HCT116 (cell line): ENCODE results near the gene PCMTD2. TPM values are rescaled to one million over a fixed set of nuclear protein-coding genes. Genes with fewer than 3 reads are reported as not detected.

ENCODE experiments used
- ATAC-seq: fragments of 200-7000 bp; cut with Tn5 transposase; 2 replicates; pipeline ENCODE4 v1.9.1; 2020; ENCODE audit warnings: mild to moderate bottlenecking, moderate library complexity
- BruUV-seq: library from RNA; stranded (reverse); fragments of 400-500 nt; replicated peaks from 2 replicates; lab custom pipeline; 2021; lab: Mats Ljungman, UMichigan
- CTCF ChIA-PET: fragments of 300-600 bp; sonication (Branson Sonifier 250); formaldehyde crosslinking; loops from one replicate; lab custom pipeline; 2021; ENCODE audit warnings: antibody characterized with exemption; lab: Charles Lee
- POLR2A ChIA-PET: fragments of 300-600, 350-600 bp; sonication (Branson Sonifier 250); formaldehyde crosslinking; loops from one replicate; lab custom pipeline; 2021; ENCODE audit warnings: antibody characterized with exemption; lab: Charles Lee
- RAD21 ChIA-PET, 2 experiments: fragments of 300-600 bp; sonication (Branson Sonifier 250); formaldehyde crosslinking; loops; one replicate each; lab custom pipeline; 2023; ENCODE audit warnings: low total read pairs in 2 of 2; ENCODE audit not compliant: uncharacterized antibody in 2 of 2, unreplicated experiment in 2 of 2, low non-redundant PET in 1 of 2; lab: Charles Lee
- DNase-seq: peaks from one replicate; pipeline ENCODE4 v3.0.0-alpha.2; 2010; ENCODE audit warnings: low read depth, low spot score
- H2AFZ ChIP-seq: fragments of 200-600 bp; shearing (Covaris generic), sonication (generic); 2 replicates; pipeline ENCODE4 v1.6.1; 2017; ENCODE audit warnings: low read depth, mixed run types, mixed read lengths, antibody characterized with exemption, low read length; ENCODE audit not compliant: poor library complexity, severe bottlenecking
- H3K27ac ChIP-seq: 2 replicates; pipeline ENCODE4 v1.5.1; 2012; ENCODE audit warnings: low read depth, low read length
- H3K27me3 ChIP-seq: fragments of 200-600 bp; sonication (generic); 2 replicates; pipeline ENCODE4 v1.6.1; 2016; ENCODE audit warnings: mixed run types, low read length, mixed read lengths; ENCODE audit not compliant: insufficient read depth
- H3K36me3 ChIP-seq, 2 experiments: fragments of 200-500 bp in 1 of 2; fragments of 200-600 bp in 1 of 2; sonication (Bioruptor generic) in 1 of 2; sonication (generic) in 1 of 2; 2 replicates each; pipeline versions ENCODE4 v1.5.1 to v1.6.1; 2014 to 2016; ENCODE audit warnings: low read length in 2 of 2, inconsistent platforms in 1 of 2, mixed read lengths in 1 of 2, mixed run types in 1 of 2; ENCODE audit not compliant: insufficient read depth in 2 of 2, control insufficient read depth in 1 of 2
- H3K4me1 ChIP-seq, 2 experiments: fragments of 200-600 bp in 1 of 2; sonication (generic) in 1 of 2; 2 replicates each; pipeline versions ENCODE4 v1.5.1 to v1.6.1; 2012 to 2017; ENCODE audit warnings: low read length in 2 of 2, inconsistent platforms in 1 of 2, mild to moderate bottlenecking in 1 of 2, mixed read lengths in 1 of 2, mixed run types in 1 of 2, moderate library complexity in 1 of 2; ENCODE audit not compliant: insufficient read depth in 2 of 2, control insufficient read depth in 1 of 2
- H3K4me2 ChIP-seq: fragments of 200-600 bp; sonication (generic); 2 replicates; pipeline ENCODE4 v1.6.1; 2017; ENCODE audit warnings: mixed run types, low read length, mixed read lengths
- H3K4me3 ChIP-seq, 2 experiments: fragments of 200-600 bp in 1 of 2; sonication (generic) in 1 of 2; replicated peaks in 1 of 2; 2 replicates each; pipeline ENCODE4 v1.5.1; 2011 to 2016; ENCODE audit warnings: low read length in 2 of 2, control low read depth in 1 of 2, low read depth in 1 of 2, mild to moderate bottlenecking in 1 of 2, mixed read lengths in 1 of 2, mixed run types in 1 of 2
- H3K79me2 ChIP-seq: fragments of 200-600 bp; sonication (generic); 2 replicates; pipeline ENCODE4 v1.6.1; 2017; ENCODE audit warnings: mild to moderate bottlenecking, mixed run types, low read length, moderate library complexity, mixed read lengths; ENCODE audit not compliant: insufficient read depth
- H3K9ac ChIP-seq: fragments of 200-600 bp; sonication (generic); 2 replicates; pipeline ENCODE4 v1.6.1; 2016; ENCODE audit warnings: low read length, mixed read lengths
- H3K9me2 ChIP-seq: fragments of 200-600 bp; sonication (generic), shearing (Covaris generic); 2 replicates; pipeline ENCODE4 v1.6.1; 2017; ENCODE audit warnings: mixed run types, mild to moderate bottlenecking, moderate library complexity; ENCODE audit not compliant: insufficient read depth
- H3K9me3 ChIP-seq, 2 experiments: fragments of 200-500 bp in 1 of 2; fragments of 200-600 bp in 1 of 2; sonication (Bioruptor generic) in 1 of 2; sonication (generic) in 1 of 2; 2 replicates each; pipeline ENCODE4 v1.6.1; 2014 to 2017; ENCODE audit warnings: low read length in 2 of 2, mixed read lengths in 2 of 2, inconsistent platforms in 1 of 2, low read depth in 1 of 2, mild to moderate bottlenecking in 1 of 2, mixed run types in 1 of 2, moderate library complexity in 1 of 2; ENCODE audit not compliant: control insufficient read depth in 1 of 2, insufficient read depth in 1 of 2
- H4K20me1 ChIP-seq: fragments of 200-600 bp; sonication (generic), shearing (Covaris generic); 2 replicates; pipeline ENCODE4 v1.6.1; 2017; ENCODE audit warnings: mixed run types, mild to moderate bottlenecking, moderate library complexity; ENCODE audit not compliant: insufficient read depth
- ATF3 ChIP-seq: IDR thresholded peaks from 2 replicates; pipeline ENCODE4 v1.6.1; 2012
- CBX3 ChIP-seq: IDR thresholded peaks from 2 replicates; pipeline ENCODE4 v1.6.1; 2012; ENCODE audit warnings: low read depth
- CTCF ChIP-seq, 3 experiments: fragments of 200-600 bp in 1 of 3; sonication (generic) in 1 of 3; IDR thresholded peaks in 2 of 3; conservative IDR thresholded peaks in 1 of 3; 2 replicates each; pipeline ENCODE4 v1.5.1; 2012 to 2017; ENCODE audit warnings: low read depth in 2 of 3, low read length in 2 of 3, antibody characterized with exemption in 1 of 3, borderline replicate concordance in 1 of 3, control low read depth in 1 of 3, mild to moderate bottlenecking in 1 of 3, mixed read lengths in 1 of 3, mixed run types in 1 of 3, moderate library complexity in 1 of 3; ENCODE audit not compliant: insufficient read depth in 1 of 3
- EGR1 ChIP-seq: IDR thresholded peaks from 2 replicates; pipeline ENCODE4 v1.6.1; 2012; ENCODE audit warnings: low read depth
- EZH2 ChIP-seq: fragments of 200-600 bp; sonication (generic); IDR thresholded peaks from 2 replicates; pipeline ENCODE4 v1.6.1; 2017; ENCODE audit warnings: antibody characterized with exemption, mixed run types
- EZH2phosphoT487 ChIP-seq: fragments of 200-600 bp; IDR thresholded peaks from 2 replicates; pipeline ENCODE4 v1.6.1; 2018; ENCODE audit warnings: antibody characterized with exemption, borderline replicate concordance
- FOSL1 ChIP-seq: IDR thresholded peaks from 2 replicates; pipeline ENCODE4 v1.6.1; 2012; ENCODE audit warnings: low read depth
- JUND ChIP-seq: IDR thresholded peaks from 2 replicates; pipeline ENCODE4 v1.6.1; 2012
- MAX ChIP-seq: IDR thresholded peaks from 2 replicates; pipeline ENCODE4 v1.6.1; 2012
- POLR2A ChIP-seq: IDR thresholded peaks from 2 replicates; pipeline ENCODE4 v1.7.0; 2011; ENCODE audit warnings: borderline replicate concordance; ENCODE audit not compliant: insufficient read depth, insufficient read length; ENCODE audit errors: extremely low read depth
- RAD21 ChIP-seq: IDR thresholded peaks from 2 replicates; pipeline ENCODE4 v1.6.1; 2012; ENCODE audit warnings: low read depth, mild to moderate bottlenecking
- SP1 ChIP-seq: IDR thresholded peaks from 2 replicates; pipeline ENCODE4 v1.6.1; 2012; ENCODE audit warnings: low read depth
- SRF ChIP-seq: IDR thresholded peaks from 2 replicates; pipeline ENCODE4 v1.6.1; 2012; ENCODE audit warnings: low read depth
- TCF7L2 ChIP-seq: IDR thresholded peaks from 2 replicates; pipeline ENCODE4 v1.7.0; 2011; ENCODE audit warnings: borderline replicate concordance, inconsistent platforms; ENCODE audit not compliant: insufficient read depth, insufficient read length; ENCODE audit errors: extremely low read depth
- ZFX ChIP-seq: fragments of 450-650 bp; IDR thresholded peaks from 2 replicates; pipeline ENCODE4 v1.6.1; 2017
- intact Hi-C: fragments of 100-400 bp; cut with micrococcal nuclease; formaldehyde crosslinking; loops from 2 replicates; pipeline ENCODE4 v1.10.0; 2022
- total RNA-seq: library from RNA; stranded (reverse); gene quantifications from one replicate; pipeline ENCODE4 v1.2.1, GENCODE V29; 2021; ENCODE audit not compliant: unreplicated experiment
- TF ChIP-seq, protein P1 (sequence below): IDR thresholded peaks from 2 replicates; pipeline ENCODE4 v1.6.1; 2011; ENCODE audit warnings: mild to moderate bottlenecking, low read length, moderate library complexity; ENCODE audit not compliant: insufficient replicate concordance; ENCODE audit errors: extremely low read depth

PCMTD2 gene
- total RNA-seq, 1 experiment from 2014 or later: 44.7 TPM

GRCh38 chr20:64253000-64253383, 2.6 kb upstream of the PCMTD2 start:
- H3K27ac ChIP-seq: no peak overlapping the region
- no peak overlapping the region for H2AFZ ChIP-seq
- BruUV-seq: no TSS peak
- H3K4me3 ChIP-seq: no peak overlapping the region
- H4K20me1 ChIP-seq: no peaks in the 10 kb centered on the region
- no peak overlapping the region for H3K4me2 ChIP-seq
- H3K9me2 ChIP-seq: no peaks in the 10 kb centered on the region
- ChIA-PET CTCF (no interaction called here), RAD21 (no interaction called here), POLR2A (no interaction called here)
- DNase-seq (no peak), ATAC-seq (no peak)
- peaks cover 21% of the 10 kb centered on the region; the same call in 1 of the 2 replicates for H3K79me2 ChIP-seq
- peaks cover 18% of the 10 kb centered on the region; the same call in 1 of the 2 replicates for H3K27me3 ChIP-seq
- peaks cover 0 to 19% of the 10 kb centered on the region in 2 experiments; a peak in 3 of 4 replicates for H3K4me1 ChIP-seq
- H3K9ac ChIP-seq: no peak overlapping the region
- intact Hi-C loops: no loop called here
- no peaks in the 10 kb centered on the region for H3K36me3 ChIP-seq
- no peak for TF ChIP-seq SP1
- TF ChIP-seq JUND: no peak
- no peak for TF ChIP-seq CTCF (IDR thresholded peaks at IDR 0.05 in 2 of 3, conservative IDR thresholded peaks at IDR 0.05 in 1 of 3; ENCODE audit: borderline replicate concordance in 1 of 3, insufficient read depth in 1 of 3, low read depth in 2 of 3, low read length in 2 of 3)
- TF ChIP-seq ZFX: no peak
- TF ChIP-seq EZH2phosphoT487: no peak
- TF ChIP-seq CBX3: no peak
- TF ChIP-seq RAD21: no peak
- no peak for TF ChIP-seq SRF
- no peak for TF ChIP-seq POLR2A
- TF ChIP-seq FOSL1: no peak
- no peak for TF ChIP-seq TCF7L2
- no peak for TF ChIP-seq ATF3
- no peak for TF ChIP-seq EGR1
- no peak for TF ChIP-seq MAX
- TF ChIP-seq EZH2: no peak
- TF ChIP-seq, protein P1, sequence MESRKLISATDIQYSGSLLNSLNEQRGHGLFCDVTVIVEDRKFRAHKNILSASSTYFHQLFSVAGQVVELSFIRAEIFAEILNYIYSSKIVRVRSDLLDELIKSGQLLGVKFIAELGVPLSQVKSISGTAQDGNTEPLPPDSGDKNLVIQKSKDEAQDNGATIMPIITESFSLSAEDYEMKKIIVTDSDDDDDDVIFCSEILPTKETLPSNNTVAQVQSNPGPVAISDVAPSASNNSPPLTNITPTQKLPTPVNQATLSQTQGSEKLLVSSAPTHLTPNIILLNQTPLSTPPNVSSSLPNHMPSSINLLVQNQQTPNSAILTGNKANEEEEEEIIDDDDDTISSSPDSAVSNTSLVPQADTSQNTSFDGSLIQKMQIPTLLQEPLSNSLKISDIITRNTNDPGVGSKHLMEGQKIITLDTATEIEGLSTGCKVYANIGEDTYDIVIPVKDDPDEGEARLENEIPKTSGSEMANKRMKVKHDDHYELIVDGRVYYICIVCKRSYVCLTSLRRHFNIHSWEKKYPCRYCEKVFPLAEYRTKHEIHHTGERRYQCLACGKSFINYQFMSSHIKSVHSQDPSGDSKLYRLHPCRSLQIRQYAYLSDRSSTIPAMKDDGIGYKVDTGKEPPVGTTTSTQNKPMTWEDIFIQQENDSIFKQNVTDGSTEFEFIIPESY: no peak
- no peaks in the 10 kb centered on the region for H3K9me3 ChIP-seq
